ENCODE measurements around the gene ZNF641. TPM values are rescaled to one million over a fixed set of nuclear protein-coding genes. Genes with fewer than 3 reads are reported as not detected.

ZNF641 gene
- 1 to 10 TPM; 6.5 to 8.4 (median 7.2) TPM for total RNA-seq
- long read RNA-seq, partial matches to known transcripts = 0 of 1 reads
- long read RNA-seq, other reads (novel, unspliced or antisense) = 1 of 1 reads

DNA sequence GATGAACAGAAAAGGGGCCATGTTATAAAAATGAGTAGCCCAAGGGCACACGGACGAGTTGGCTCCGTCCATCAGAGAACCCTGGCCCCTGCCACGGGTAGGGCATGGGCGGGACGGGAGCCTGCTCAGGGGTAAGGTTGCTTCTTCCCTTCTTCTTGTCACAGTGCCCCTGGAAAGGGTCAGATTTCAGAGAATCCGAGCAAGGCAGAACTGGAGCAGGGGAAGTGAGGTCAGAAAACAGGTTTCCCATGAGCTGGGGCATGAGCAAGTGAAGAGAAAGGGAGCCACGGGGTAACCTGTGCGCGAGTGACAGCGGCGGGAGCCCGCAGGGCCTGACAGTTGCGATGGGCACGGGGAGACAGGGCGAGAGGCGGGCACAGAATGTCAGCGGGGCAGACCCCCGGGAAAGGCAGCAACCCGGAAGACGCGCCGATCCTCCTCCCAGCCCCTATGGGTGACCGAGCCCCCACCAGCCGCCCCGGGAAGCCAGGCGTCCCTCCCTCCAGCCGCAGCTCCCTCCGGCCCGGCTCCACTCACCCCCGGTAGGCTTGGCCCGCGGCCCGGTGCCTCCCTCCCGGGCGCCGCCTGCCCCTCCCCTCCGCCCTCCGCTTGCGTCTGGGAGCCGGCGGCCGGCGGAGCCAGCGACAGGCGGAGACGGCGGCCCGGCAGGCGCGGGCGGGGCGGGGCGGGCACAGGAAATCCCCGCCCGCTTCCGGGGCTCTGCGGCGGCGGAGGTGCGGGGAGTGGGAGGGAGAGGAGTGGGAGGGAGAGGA lies at the start of gene ZNF641:
Gene ZNF641 (minus strand): TSS at position 671 of the 773 bp plus-strand sequence. CDS start 2,829 bp downstream, outside the sequence.
- TF ChIP-seq, protein P1, sequence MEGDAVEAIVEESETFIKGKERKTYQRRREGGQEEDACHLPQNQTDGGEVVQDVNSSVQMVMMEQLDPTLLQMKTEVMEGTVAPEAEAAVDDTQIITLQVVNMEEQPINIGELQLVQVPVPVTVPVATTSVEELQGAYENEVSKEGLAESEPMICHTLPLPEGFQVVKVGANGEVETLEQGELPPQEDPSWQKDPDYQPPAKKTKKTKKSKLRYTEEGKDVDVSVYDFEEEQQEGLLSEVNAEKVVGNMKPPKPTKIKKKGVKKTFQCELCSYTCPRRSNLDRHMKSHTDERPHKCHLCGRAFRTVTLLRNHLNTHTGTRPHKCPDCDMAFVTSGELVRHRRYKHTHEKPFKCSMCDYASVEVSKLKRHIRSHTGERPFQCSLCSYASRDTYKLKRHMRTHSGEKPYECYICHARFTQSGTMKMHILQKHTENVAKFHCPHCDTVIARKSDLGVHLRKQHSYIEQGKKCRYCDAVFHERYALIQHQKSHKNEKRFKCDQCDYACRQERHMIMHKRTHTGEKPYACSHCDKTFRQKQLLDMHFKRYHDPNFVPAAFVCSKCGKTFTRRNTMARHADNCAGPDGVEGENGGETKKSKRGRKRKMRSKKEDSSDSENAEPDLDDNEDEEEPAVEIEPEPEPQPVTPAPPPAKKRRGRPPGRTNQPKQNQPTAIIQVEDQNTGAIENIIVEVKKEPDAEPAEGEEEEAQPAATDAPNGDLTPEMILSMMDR (IDR thresholded peaks at IDR 0.05) = no peak
- peak; percentile 74 for TF ChIP-seq POLR2A (IDR thresholded peaks at IDR 0.05)

DNA sequence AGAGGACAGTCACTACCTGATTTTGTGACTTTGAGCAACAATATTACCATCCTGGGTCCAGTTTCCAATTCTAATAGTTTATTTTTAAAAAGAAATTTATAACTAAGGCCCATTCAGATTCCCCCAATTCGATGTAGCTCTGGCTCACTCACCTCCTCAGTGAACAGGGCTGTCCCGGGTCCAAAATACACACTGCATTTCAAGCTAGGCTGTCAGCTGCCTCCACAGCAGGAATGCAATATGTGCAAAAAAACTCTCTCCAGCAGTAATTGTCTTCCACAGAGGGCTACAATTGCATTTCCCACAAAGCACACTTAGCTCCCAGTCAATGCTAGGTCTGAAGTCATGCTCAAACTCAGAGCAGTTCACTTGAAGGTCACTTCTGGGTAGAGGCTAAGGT lies 39.3 kb upstream of the ZNF641 start:
- Histone ChIP-seq H3K27me3 (no peaks in the 10 kb centered on the region), H3K4me3 (no peak overlapping the region), H3K4me1 (no peaks in the 10 kb centered on the region), H3K9me3 (no peaks in the 10 kb centered on the region), H3K27ac (no peak overlapping the region), H3K36me3 (no peaks in the 10 kb centered on the region)
- DNase-seq = no peak
- ATAC-seq = no peak
- intact Hi-C loops (cut with DNase I) = no loop called here
- 14% methylated on average over 1 of the region's 2 CpGs for WGBS (ENCODE audit: insufficient coverage, low coverage, low lambda C conversion rate, missing lambda C conversion rate)
- TF ChIP-seq, protein P1 (IDR thresholded peaks at IDR 0.05) = no peak
- TF ChIP-seq POLR2A (IDR thresholded peaks at IDR 0.05) = no peak

More for the DNA sequence above, at the start of gene ZNF641:
- 0% methylated on average over 16 of the region's 61 CpGs for WGBS (ENCODE audit: insufficient coverage, low coverage, low lambda C conversion rate, missing lambda C conversion rate)
- Histone ChIP-seq H3K4me1 (peaks cover 0 to 12% (median 3%) of the 10 kb centered on the region in 4 donors), H3K9me3 (no peaks in the 10 kb centered on the region), H3K36me3 (peaks cover 0 to 21% (median 1%) of the 10 kb centered on the region in 4 donors), H3K4me3 (peak within 1 kb of the TSS; percentile 83 to 94 (median 91)), H3K27ac (peak within 1 kb of the TSS; percentile 90 to 96 (median 95)), H3K27me3 (no peaks in the 10 kb centered on the region)
- intact Hi-C loops (cut with DNase I) = no loop called here
- ATAC-seq = peak; percentile 93 to 96 (median 94)
- peak; percentile 90 to 92 (median 91) for DNase-seq

DNA sequence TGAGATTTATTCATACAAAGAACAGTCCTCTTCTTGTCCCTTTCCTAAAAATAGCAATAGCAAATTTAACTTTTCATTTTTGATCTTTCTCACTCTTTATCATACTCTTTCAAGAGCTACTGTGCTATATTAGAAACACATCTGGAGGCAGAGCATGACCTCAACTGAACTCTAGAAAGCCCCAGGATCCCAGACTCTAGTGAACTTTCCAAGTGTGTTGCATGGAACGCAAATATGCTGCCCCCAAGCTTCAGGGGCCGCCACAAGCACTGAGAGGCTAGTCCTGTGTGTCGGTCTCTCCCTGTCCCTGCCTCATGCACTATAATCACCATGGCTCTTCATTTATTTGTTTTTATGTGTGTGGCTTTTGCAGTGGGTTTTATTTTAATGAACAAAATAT lies 38.7 kb upstream of the ZNF641 start:
- 60% methylated on average over 3 of the region's 3 CpGs for WGBS (ENCODE audit: insufficient coverage, low coverage, low lambda C conversion rate, missing lambda C conversion rate)
- H3K9me3 ChIP-seq = no peaks in the 10 kb centered on the region
- H3K36me3 ChIP-seq = no peaks in the 10 kb centered on the region
- intact Hi-C loops (cut with DNase I) = no loop called here
- no peak overlapping the region for H3K27ac ChIP-seq
- no peak overlapping the region for H3K4me3 ChIP-seq
- no peaks in the 10 kb centered on the region for H3K4me1 ChIP-seq
- TF ChIP-seq, protein P1 (IDR thresholded peaks at IDR 0.05) = no peak
- no peak for TF ChIP-seq POLR2A (IDR thresholded peaks at IDR 0.05)
- ATAC-seq = no peak
- no peaks in the 10 kb centered on the region for H3K27me3 ChIP-seq
- DNase-seq = no peak

DNA sequence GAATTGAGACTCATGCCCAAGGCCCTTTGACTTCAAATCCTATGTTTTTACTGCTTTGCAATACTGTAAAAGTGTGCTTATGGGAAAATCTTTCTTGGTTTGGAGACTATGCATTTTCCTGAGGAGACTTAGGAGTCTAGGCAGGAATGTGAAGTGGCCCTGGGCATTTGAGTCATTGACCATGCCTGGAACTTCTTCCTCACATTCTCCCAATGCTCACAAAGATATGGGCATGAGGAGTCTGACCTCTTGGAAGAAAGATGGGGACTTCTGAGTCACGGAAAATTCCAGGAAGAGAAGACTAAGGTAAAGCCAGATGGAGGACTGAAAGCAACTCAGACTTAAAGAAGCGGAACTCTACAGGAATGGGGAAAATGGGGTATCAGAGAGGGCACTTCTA lies 38.2 kb upstream of the ZNF641 start:
- ATAC-seq (no peak), DNase-seq (no peak)
- Histone ChIP-seq H3K36me3 (no peaks in the 10 kb centered on the region), H3K4me1 (no peaks in the 10 kb centered on the region), H3K27me3 (no peaks in the 10 kb centered on the region), H3K9me3 (no peaks in the 10 kb centered on the region), H3K4me3 (no peak overlapping the region), H3K27ac (no peak overlapping the region)
- intact Hi-C loops (cut with DNase I) = no loop called here
- WGBS (ENCODE audit: insufficient coverage, low coverage, low lambda C conversion rate, missing lambda C conversion rate) = 77% methylated on average over 2 of the region's 2 CpGs
- TF ChIP-seq POLR2A (IDR thresholded peaks at IDR 0.05) = no peak
- TF ChIP-seq, protein P1 (IDR thresholded peaks at IDR 0.05) = no peak

Data from right lobe of liver (tissue), 6 donors.